ENCODE measurements around the gene GIGYF2. TPM values are rescaled to one million over a fixed set of nuclear protein-coding genes. Genes with fewer than 3 reads are reported as not detected.
A peak's percentile ranks its signal among the peaks of the same experiment; 100 is the strongest.

Gene GIGYF2
- total RNA-seq, 1 donor from 2014 or later, result 59.9 TPM

GRCh38 chr2:232655392-232655791 lies 41.7 kb upstream of the GIGYF2 start:
- no peak for DNase-seq
- Histone ChIP-seq H3K27ac (replicated peaks) (no peak overlapping the region), H3K36me3 (no peaks in the 10 kb centered on the region), H3K4me3 (no peak overlapping the region), H3K9me3 (replicated peaks) (no peaks in the 10 kb centered on the region), H3K27me3 (ENCODE audit: low read depth) (no peaks in the 10 kb centered on the region), H3K4me1 (peaks cover 28% of the 10 kb centered on the region)
- no peak for TF ChIP-seq CTCF (IDR thresholded peaks at IDR 0.05; ENCODE audit: borderline replicate concordance)
- intact Hi-C loops (cut with micrococcal nuclease), result no loop called here

- Histone ChIP-seq H3K27ac (replicated peaks) (no peak overlapping the region), H3K36me3 (no peaks in the 10 kb centered on the region), H3K9me3 (replicated peaks) (no peaks in the 10 kb centered on the region), H3K27me3 (ENCODE audit: low read depth) (no peaks in the 10 kb centered on the region), H3K4me1 (peaks cover 16% of the 10 kb centered on the region), H3K4me3 (no peak overlapping the region)
- no peak for TF ChIP-seq CTCF (IDR thresholded peaks at IDR 0.05; ENCODE audit: borderline replicate concordance)
- no peak for DNase-seq
- intact Hi-C loops (cut with micrococcal nuclease), result no loop called here
These were observed 38.8 kb upstream of the GIGYF2 start for GRCh38 chr2:232658217-232658785.

GRCh38 chr2:232659359-232659758 lies 37.8 kb upstream of the GIGYF2 start:
- Histone ChIP-seq H3K4me1 (peaks cover 16% of the 10 kb centered on the region), H3K27ac (replicated peaks) (peak overlapping the region; percentile 40), H3K4me3 (no peak overlapping the region), H3K36me3 (no peaks in the 10 kb centered on the region), H3K27me3 (ENCODE audit: low read depth) (no peaks in the 10 kb centered on the region), H3K9me3 (replicated peaks) (no peaks in the 10 kb centered on the region)
- DNase-seq, result no peak
- intact Hi-C loops (cut with micrococcal nuclease), result no loop called here
- no peak for TF ChIP-seq CTCF (IDR thresholded peaks at IDR 0.05; ENCODE audit: borderline replicate concordance)

GRCh38 chr2:232662486-232663260 lies 34.5 kb upstream of the GIGYF2 start:
- Histone ChIP-seq H3K36me3 (no peaks in the 10 kb centered on the region), H3K4me1 (peaks cover 28% of the 10 kb centered on the region), H3K9me3 (replicated peaks) (no peaks in the 10 kb centered on the region), H3K27me3 (ENCODE audit: low read depth) (no peaks in the 10 kb centered on the region), H3K27ac (replicated peaks) (no peak overlapping the region), H3K4me3 (no peak overlapping the region)
- intact Hi-C loops (cut with micrococcal nuclease), result no loop called here
- no peak for DNase-seq
- no peak for TF ChIP-seq CTCF (IDR thresholded peaks at IDR 0.05; ENCODE audit: borderline replicate concordance)

GRCh38 chr2:232666051-232666805 lies 30.9 kb upstream of the GIGYF2 start:
- no peak for DNase-seq
- no peak for TF ChIP-seq CTCF (IDR thresholded peaks at IDR 0.05; ENCODE audit: borderline replicate concordance)
- intact Hi-C loops (cut with micrococcal nuclease), result loop anchor here (5.0 kb wide), 1 partner anchor 54 kb away; no protein-coding TSS in a partner anchor
- no peaks in the 10 kb centered on the region for H3K27me3 ChIP-seq (ENCODE audit: low read depth)
- H3K27ac ChIP-seq (replicated peaks), result peak overlapping the region; percentile 6
- H3K4me1 ChIP-seq, result peaks cover 32% of the 10 kb centered on the region
- no peak overlapping the region for H3K4me3 ChIP-seq
- no peaks in the 10 kb centered on the region for H3K9me3 ChIP-seq (replicated peaks)
- no peaks in the 10 kb centered on the region for H3K36me3 ChIP-seq
